ENCODE measurements around the gene ATG2B. TPM values are rescaled to one million over a fixed set of nuclear protein-coding genes. Genes with fewer than 3 reads are reported as not detected.

The ATG2B gene
- total RNA-seq, 1 donor from 2014 or later: 15.8 TPM

- intact Hi-C loops (cut with DNase I): loop anchor here (10.0 kb wide), 1 partner anchor 359 kb away; the partner anchor contains the start of gene C14orf132
- no peak for DNase-seq (ENCODE audit: low spot score in 2 of 2)
These were observed 31.1 kb upstream of the ATG2B start for GRCh38 chr14:96394047-96394815.

GRCh38 chr14:96393071-96393691, 30.0 kb upstream of the ATG2B start:
- intact Hi-C loops (cut with DNase I): loop anchor here (10.0 kb wide), 1 partner anchor 358 kb away; the partner anchor contains the start of gene C14orf132
- H3K4me1 ChIP-seq: peaks cover 3 to 6% of the 10 kb centered on the region in 2 donors
- no peaks in the 10 kb centered on the region for H3K27me3 ChIP-seq
- H3K36me3 ChIP-seq: no peaks in the 10 kb centered on the region
- no peak overlapping the region for H3K27ac ChIP-seq
- H3K9me3 ChIP-seq: no peaks in the 10 kb centered on the region
- DNase-seq (ENCODE audit: low spot score in 2 of 2): no peak
- peak overlapping the region in 1 of 2 donors; percentile 41 for H3K4me3 ChIP-seq
- TF ChIP-seq CTCF (IDR thresholded peaks at IDR 0.05): no peak

More at GRCh38 chr14:96394047-96394815, 31.1 kb upstream of the ATG2B start:
- Histone ChIP-seq H3K4me1 (peaks cover 3 to 6% of the 10 kb centered on the region in 2 donors), H3K27me3 (no peaks in the 10 kb centered on the region), H3K27ac (no peak overlapping the region), H3K4me3 (no peak overlapping the region), H3K9me3 (no peaks in the 10 kb centered on the region), H3K36me3 (no peaks in the 10 kb centered on the region)
- TF ChIP-seq CTCF (IDR thresholded peaks at IDR 0.05): no peak

GRCh38 chr14:96391293-96392118, 28.4 kb upstream of the ATG2B start:
- Histone ChIP-seq H3K27ac (peak overlapping the region; percentile 49 to 62), H3K4me1 (peaks cover 3 to 6% of the 10 kb centered on the region in 2 donors), H3K36me3 (no peaks in the 10 kb centered on the region), H3K9me3 (no peaks in the 10 kb centered on the region), H3K4me3 (peak overlapping the region; percentile 41 to 77), H3K27me3 (no peaks in the 10 kb centered on the region)
- intact Hi-C loops (cut with DNase I): loop anchor here (1.0 to 10.0 kb wide), 3 partner anchors 28 to 357 kb away; partner anchors contain the start of genes ATG2B, C14orf132, GSKIP and PAPOLA
- peak; percentile 82 to 98 for DNase-seq (ENCODE audit: low spot score in 2 of 2)
- TF ChIP-seq CTCF (IDR thresholded peaks at IDR 0.05): no peak

GRCh38 chr14:96390965-96391292, 27.8 kb upstream of the ATG2B start:
- Histone ChIP-seq H3K36me3 (no peaks in the 10 kb centered on the region), H3K9me3 (no peaks in the 10 kb centered on the region), H3K27me3 (no peaks in the 10 kb centered on the region), H3K4me3 (peak overlapping the region; percentile 41 to 77), H3K27ac (peak overlapping the region in 1 of 2 donors; percentile 49), H3K4me1 (peaks cover 3 to 6% of the 10 kb centered on the region in 2 donors)
- no peak for TF ChIP-seq CTCF (IDR thresholded peaks at IDR 0.05)
- intact Hi-C loops (cut with DNase I): loop anchor here (1.0 to 10.0 kb wide), 3 partner anchors 28 to 356 kb away; partner anchors contain the start of genes ATG2B, C14orf132, GSKIP and PAPOLA
- no peak for DNase-seq (ENCODE audit: low spot score in 2 of 2)

- no peak overlapping the region for H3K27ac ChIP-seq
- no peaks in the 10 kb centered on the region for H3K4me1 ChIP-seq
- H3K36me3 ChIP-seq: peaks cover 4 to 9% of the 10 kb centered on the region in 2 donors
- DNase-seq (ENCODE audit: low spot score in 2 of 2): no peak
- no peaks in the 10 kb centered on the region for H3K9me3 ChIP-seq
- TF ChIP-seq CTCF (IDR thresholded peaks at IDR 0.05): no peak
- no peaks in the 10 kb centered on the region for H3K27me3 ChIP-seq
- no peak overlapping the region for H3K4me3 ChIP-seq
- intact Hi-C loops (cut with DNase I): no loop called here
These were observed 22.2 kb upstream of the ATG2B start for GRCh38 chr14:96385385-96385784.

Data from ascending aorta (tissue), 2 donors.